Erythroblast (primary cell): ENCODE data around the gene IFNGR1.

Experiments used
- GATA1 ChIP-seq: IDR thresholded peaks from 2 replicates; pipeline ENCODE4 v1.6.1; 2011; ENCODE audit warnings: low read depth, mild to moderate bottlenecking, control low read depth, low read length, moderate library complexity
- POLR2A ChIP-seq: IDR thresholded peaks from 2 replicates; pipeline ENCODE4 v1.6.1; 2011; ENCODE audit warnings: mild to moderate bottlenecking, low read length

DNA sequence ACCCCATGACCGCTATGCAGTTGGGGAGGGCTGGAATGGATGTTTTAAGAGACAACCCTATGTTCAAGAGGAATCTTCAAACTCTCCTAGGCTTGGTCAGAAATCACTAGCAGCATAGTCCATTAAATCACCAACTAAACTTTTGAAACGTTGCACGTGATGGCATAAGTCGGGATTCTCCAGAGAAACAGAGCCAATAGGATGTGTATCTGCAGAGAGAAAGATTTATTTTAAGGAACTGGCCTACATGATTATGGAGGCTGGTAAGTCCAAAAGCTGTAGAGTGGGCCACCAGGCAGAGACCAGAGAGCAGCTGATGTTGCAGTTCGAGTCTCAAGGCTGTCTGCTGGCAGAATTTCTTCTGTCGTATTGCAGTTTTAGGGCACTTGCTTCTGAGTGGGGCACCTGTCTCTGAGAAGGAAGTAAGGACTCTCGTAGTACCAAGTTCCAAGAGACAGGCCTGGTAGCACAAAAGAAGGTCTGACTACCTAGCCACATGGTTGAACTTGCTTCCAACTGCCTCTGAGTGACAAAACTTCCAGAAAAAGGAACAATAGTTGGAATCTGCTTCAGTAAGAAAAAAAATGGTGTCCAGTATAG is 11.9 kb upstream of the IFNGR1 start:
- TF ChIP-seq POLR2A (no peak), GATA1 (no peak)
